ENCODE data around the gene PIEZO2. TPM values are rescaled to one million over a fixed set of nuclear protein-coding genes. Genes with fewer than 3 reads are reported as not detected.
"Not testable (repeated sequence)": the region's sequence is repeated elsewhere in the genome, so short reads cannot be mapped to it uniquely, and the experiment has no call there.

PIEZO2 gene
- total RNA-seq, 1 experiment from 2014 or later = 5.5 TPM

- H3K36me3 ChIP-seq (ENCODE audit: insufficient read depth, low read length, poor library complexity, severe bottlenecking) = no peaks in the 10 kb centered on the region
- intact Hi-C loops (cut with micrococcal nuclease; ENCODE audit: unreplicated experiment) = no loop called here
- CTCF ChIA-PET = no interaction called here
Measured at GRCh38 chr18:10659594-10659993, 489.8 kb downstream of the PIEZO2 start.

GRCh38 chr18:10659000-10659399, 490.4 kb downstream of the PIEZO2 start:
- Histone ChIP-seq H3K27ac (ENCODE audit: low read depth, low read length, poor library complexity, severe bottlenecking) (no peak overlapping the region), H3K4me3 (ENCODE audit: low read depth, low read length, poor library complexity, severe bottlenecking) (no peak overlapping the region), H3K36me3 (ENCODE audit: insufficient read depth, low read length, poor library complexity, severe bottlenecking) (no peaks in the 10 kb centered on the region), H3K4me1 (ENCODE audit: insufficient read depth, low read length, poor library complexity, severe bottlenecking) (no peaks in the 10 kb centered on the region), H3K9me3 (ENCODE audit: low read depth, low read length, poor library complexity, severe bottlenecking) (no peaks in the 10 kb centered on the region), H3K27me3 (replicated peaks; ENCODE audit: insufficient read depth, low read depth, low read length, poor library complexity) (no peaks in the 10 kb centered on the region)
- intact Hi-C loops (cut with micrococcal nuclease; ENCODE audit: unreplicated experiment) = no loop called here
- POLR2A ChIA-PET (ENCODE audit: low non-redundant PET) = no interaction called here
- no peak for TF ChIP-seq CTCF (conservative IDR thresholded peaks at IDR 0.05; ENCODE audit: low read depth, low read length)
- no peak for TF ChIP-seq EZH2 (IDR thresholded peaks at IDR 0.05; ENCODE audit: borderline replicate concordance, low read depth, low read length, poor library complexity, severe bottlenecking)
- CTCF ChIA-PET = no interaction called here
- no peak for DNase-seq (ENCODE audit: low spot score)
- no TSS peak for BruUV-seq (replicated peaks)

More at GRCh38 chr18:10659594-10659993, 489.8 kb downstream of the PIEZO2 start:
- no peak for TF ChIP-seq CTCF (conservative IDR thresholded peaks at IDR 0.05; ENCODE audit: low read depth, low read length)
- TF ChIP-seq EZH2 (IDR thresholded peaks at IDR 0.05; ENCODE audit: borderline replicate concordance, low read depth, low read length, poor library complexity, severe bottlenecking) = no peak
- Histone ChIP-seq H3K27me3 (replicated peaks; ENCODE audit: insufficient read depth, low read depth, low read length, poor library complexity) (no peaks in the 10 kb centered on the region), H3K9me3 (ENCODE audit: low read depth, low read length, poor library complexity, severe bottlenecking) (no peaks in the 10 kb centered on the region), H3K4me3 (ENCODE audit: low read depth, low read length, poor library complexity, severe bottlenecking) (no peak overlapping the region), H3K4me1 (ENCODE audit: insufficient read depth, low read length, poor library complexity, severe bottlenecking) (no peaks in the 10 kb centered on the region), H3K27ac (ENCODE audit: low read depth, low read length, poor library complexity, severe bottlenecking) (no peak overlapping the region)
- no peak for DNase-seq (ENCODE audit: low spot score)
- BruUV-seq (replicated peaks) = no TSS peak
- POLR2A ChIA-PET (ENCODE audit: low non-redundant PET) = no interaction called here

- H3K27ac ChIP-seq (ENCODE audit: low read depth, low read length, poor library complexity, severe bottlenecking); intact Hi-C loops (cut with micrococcal nuclease; ENCODE audit: unreplicated experiment); CTCF ChIA-PET; H3K36me3 ChIP-seq (ENCODE audit: insufficient read depth, low read length, poor library complexity, severe bottlenecking); POLR2A ChIA-PET (ENCODE audit: low non-redundant PET); H3K27me3 ChIP-seq (replicated peaks; ENCODE audit: insufficient read depth, low read depth, low read length, poor library complexity); DNase-seq (ENCODE audit: low spot score); H3K4me1 ChIP-seq (ENCODE audit: insufficient read depth, low read length, poor library complexity, severe bottlenecking); BruUV-seq (replicated peaks); H3K9me3 ChIP-seq (ENCODE audit: low read depth, low read length, poor library complexity, severe bottlenecking); H3K4me3 ChIP-seq (ENCODE audit: low read depth, low read length, poor library complexity, severe bottlenecking): not testable (repeated sequence)
Measured at GRCh38 chr18:10644003-10644402, 505.4 kb downstream of the PIEZO2 start.

- intact Hi-C loops (cut with micrococcal nuclease; ENCODE audit: unreplicated experiment); CTCF ChIA-PET: not testable (repeated sequence)
Measured at GRCh38 chr18:10642915-10643524, 506.3 kb downstream of the PIEZO2 start.

GRCh38 chr18:10638539-10638885, 510.9 kb downstream of the PIEZO2 start:
- POLR2A ChIA-PET (ENCODE audit: low non-redundant PET); BruUV-seq (replicated peaks); H3K27me3 ChIP-seq (replicated peaks; ENCODE audit: insufficient read depth, low read depth, low read length, poor library complexity); H3K4me1 ChIP-seq (ENCODE audit: insufficient read depth, low read length, poor library complexity, severe bottlenecking); intact Hi-C loops (cut with micrococcal nuclease; ENCODE audit: unreplicated experiment); H3K4me3 ChIP-seq (ENCODE audit: low read depth, low read length, poor library complexity, severe bottlenecking); H3K9me3 ChIP-seq (ENCODE audit: low read depth, low read length, poor library complexity, severe bottlenecking); CTCF ChIA-PET; DNase-seq (ENCODE audit: low spot score); H3K36me3 ChIP-seq (ENCODE audit: insufficient read depth, low read length, poor library complexity, severe bottlenecking); H3K27ac ChIP-seq (ENCODE audit: low read depth, low read length, poor library complexity, severe bottlenecking): not testable (repeated sequence)

More at GRCh38 chr18:10642915-10643524, 506.3 kb downstream of the PIEZO2 start:
- DNase-seq (ENCODE audit: low spot score); BruUV-seq (replicated peaks); H3K9me3 ChIP-seq (ENCODE audit: low read depth, low read length, poor library complexity, severe bottlenecking); H3K36me3 ChIP-seq (ENCODE audit: insufficient read depth, low read length, poor library complexity, severe bottlenecking); H3K4me3 ChIP-seq (ENCODE audit: low read depth, low read length, poor library complexity, severe bottlenecking); H3K27me3 ChIP-seq (replicated peaks; ENCODE audit: insufficient read depth, low read depth, low read length, poor library complexity); H3K27ac ChIP-seq (ENCODE audit: low read depth, low read length, poor library complexity, severe bottlenecking); POLR2A ChIA-PET (ENCODE audit: low non-redundant PET); H3K4me1 ChIP-seq (ENCODE audit: insufficient read depth, low read length, poor library complexity, severe bottlenecking): not testable (repeated sequence)

- CTCF ChIA-PET; POLR2A ChIA-PET (ENCODE audit: low non-redundant PET); H3K36me3 ChIP-seq (ENCODE audit: insufficient read depth, low read length, poor library complexity, severe bottlenecking); H3K9me3 ChIP-seq (ENCODE audit: low read depth, low read length, poor library complexity, severe bottlenecking); DNase-seq (ENCODE audit: low spot score); H3K27me3 ChIP-seq (replicated peaks; ENCODE audit: insufficient read depth, low read depth, low read length, poor library complexity); BruUV-seq (replicated peaks); H3K27ac ChIP-seq (ENCODE audit: low read depth, low read length, poor library complexity, severe bottlenecking); H3K4me3 ChIP-seq (ENCODE audit: low read depth, low read length, poor library complexity, severe bottlenecking); H3K4me1 ChIP-seq (ENCODE audit: insufficient read depth, low read length, poor library complexity, severe bottlenecking); intact Hi-C loops (cut with micrococcal nuclease; ENCODE audit: unreplicated experiment): not testable (repeated sequence)
Measured at GRCh38 chr18:10637858-10638538, 511.4 kb downstream of the PIEZO2 start.
